Measurements from ENCODE around the gene MAB21L4.

Gene MAB21L4

GRCh38 chr2:240884745-240885144 lies 11.2 kb downstream of the MAB21L4 start:
- no peak for DNase-seq (ENCODE audit: extremely low read depth in 1 of 2, low read depth in 1 of 2)

DNA sequence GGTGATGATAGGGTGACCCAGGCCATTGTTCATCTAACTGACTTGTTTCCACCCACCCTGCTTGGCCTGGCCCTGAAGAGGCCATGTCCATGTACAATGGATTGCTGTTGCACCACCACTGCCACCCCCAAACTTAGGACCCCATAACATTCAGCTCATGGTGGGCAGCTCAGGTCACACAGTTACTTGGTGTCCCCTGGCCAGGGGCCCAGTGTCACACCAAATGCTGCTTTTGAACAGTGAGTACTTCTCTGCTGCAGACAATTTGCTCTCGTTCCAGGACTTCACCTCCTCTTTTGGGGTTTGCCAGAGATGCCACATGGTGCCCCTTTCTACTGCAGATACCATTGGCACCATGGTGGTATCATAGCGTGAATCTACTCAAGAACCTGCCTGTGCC lies 11.7 kb downstream of the MAB21L4 start:
- DNase-seq (ENCODE audit: extremely low read depth in 1 of 2, low read depth in 1 of 2) = no peak

DNA sequence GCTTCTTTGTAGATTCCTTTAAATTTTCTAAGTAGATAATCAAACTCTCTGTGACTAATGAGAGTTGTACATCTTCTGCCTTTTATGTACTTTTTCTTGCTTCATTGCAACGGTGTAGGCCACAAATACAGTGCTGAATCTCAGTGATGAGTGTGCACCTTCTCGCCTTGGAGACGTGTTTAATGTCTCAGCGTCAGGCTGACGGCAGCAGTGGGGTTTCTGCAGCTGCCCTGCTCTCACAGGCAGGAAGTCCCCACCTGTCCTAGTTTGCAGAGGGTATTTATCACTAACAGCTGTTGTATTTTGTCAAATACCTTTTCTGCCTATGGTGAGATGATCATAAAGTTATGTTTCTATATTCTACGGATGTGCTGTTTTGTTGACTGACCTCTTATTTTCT lies 14.0 kb downstream of the MAB21L4 start:
- DNase-seq (ENCODE audit: extremely low read depth in 1 of 2, low read depth in 1 of 2) = no peak

GRCh38 chr2:240879105-240879504 lies 16.9 kb downstream of the MAB21L4 start:
- no peak for DNase-seq (ENCODE audit: extremely low read depth in 1 of 2, low read depth in 1 of 2)

DNA sequence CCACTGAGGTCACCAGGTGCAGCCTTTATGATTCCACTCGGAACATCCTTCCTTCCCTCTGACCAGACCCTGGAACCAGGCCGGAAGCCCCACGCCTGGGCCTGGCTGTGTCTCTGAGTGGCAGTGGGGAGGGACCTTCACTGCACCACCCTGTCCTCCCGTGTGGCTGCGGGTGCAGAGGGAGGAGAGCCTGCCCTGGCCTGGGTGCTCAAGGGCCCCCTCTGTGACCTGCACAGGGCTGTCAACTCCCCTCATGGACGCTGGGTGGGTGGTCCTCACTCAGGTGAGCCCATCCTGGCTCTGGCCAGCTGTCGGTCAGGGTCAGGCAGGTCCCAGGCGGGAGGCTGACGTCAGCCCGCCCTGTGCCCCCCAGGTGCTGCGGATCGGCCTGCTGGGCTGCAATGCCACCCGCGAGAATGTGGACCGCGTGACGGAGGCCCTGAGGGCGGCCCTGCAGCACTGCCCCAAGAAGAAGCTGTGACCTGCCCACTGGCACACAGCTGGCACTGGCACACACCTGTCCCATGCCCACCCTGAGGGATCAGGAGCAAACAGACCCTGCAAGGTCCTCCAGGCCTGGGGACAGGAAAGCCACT lies 17.5 kb downstream of the MAB21L4 start:
- DNase-seq (ENCODE audit: extremely low read depth in 1 of 2, low read depth in 1 of 2) = no peak

- no peak for DNase-seq (ENCODE audit: extremely low read depth in 1 of 2, low read depth in 1 of 2)
These were observed 18.3 kb downstream of the MAB21L4 start for GRCh38 chr2:240877460-240878340.

DNA sequence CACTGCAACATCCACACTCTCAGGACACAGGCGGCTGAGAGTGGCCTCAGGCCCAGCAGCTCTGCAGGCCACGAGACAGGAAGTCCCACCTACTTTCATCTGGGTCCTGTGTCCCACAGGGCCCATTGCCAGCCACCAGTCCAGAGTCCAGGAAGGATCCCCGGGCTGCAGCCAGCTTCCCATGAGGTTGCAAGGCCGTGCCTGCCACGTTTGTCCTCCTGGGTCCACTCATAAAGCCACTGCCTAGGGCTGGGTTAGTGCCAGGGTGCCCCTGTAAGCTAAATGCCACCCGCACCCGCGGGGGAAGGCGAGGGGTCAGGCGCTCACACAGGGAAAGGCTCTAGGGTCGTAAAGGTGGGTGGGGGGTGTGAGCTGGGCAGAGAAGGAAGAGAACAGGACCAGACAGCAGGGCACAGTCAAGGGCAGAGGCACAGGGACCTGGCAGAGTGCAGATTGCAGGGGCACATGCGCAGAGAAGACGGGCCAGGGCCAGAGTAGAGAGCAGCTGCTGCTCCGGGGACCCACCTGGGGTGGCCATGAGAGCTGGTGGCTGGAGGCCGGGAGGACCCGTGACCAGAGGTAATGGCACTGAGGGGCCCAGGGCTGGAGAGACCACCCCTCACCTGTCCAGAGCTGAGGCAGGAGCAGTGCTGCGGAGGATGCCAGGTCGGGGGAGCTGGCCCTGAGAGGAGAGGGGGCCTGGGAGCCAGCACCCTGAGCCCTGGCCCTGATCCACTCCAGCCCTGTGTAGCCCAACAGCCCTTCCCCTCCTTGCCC lies 19.3 kb downstream of the MAB21L4 start:
- no peak for DNase-seq (ENCODE audit: extremely low read depth in 1 of 2, low read depth in 1 of 2)

GRCh38 chr2:240876035-240876474 lies 19.9 kb downstream of the MAB21L4 start:
- no peak for DNase-seq (ENCODE audit: extremely low read depth in 1 of 2, low read depth in 1 of 2)

GRCh38 chr2:240875228-240876034 lies 20.5 kb downstream of the MAB21L4 start:
- no peak for DNase-seq (ENCODE audit: extremely low read depth in 1 of 2, low read depth in 1 of 2)

DNA sequence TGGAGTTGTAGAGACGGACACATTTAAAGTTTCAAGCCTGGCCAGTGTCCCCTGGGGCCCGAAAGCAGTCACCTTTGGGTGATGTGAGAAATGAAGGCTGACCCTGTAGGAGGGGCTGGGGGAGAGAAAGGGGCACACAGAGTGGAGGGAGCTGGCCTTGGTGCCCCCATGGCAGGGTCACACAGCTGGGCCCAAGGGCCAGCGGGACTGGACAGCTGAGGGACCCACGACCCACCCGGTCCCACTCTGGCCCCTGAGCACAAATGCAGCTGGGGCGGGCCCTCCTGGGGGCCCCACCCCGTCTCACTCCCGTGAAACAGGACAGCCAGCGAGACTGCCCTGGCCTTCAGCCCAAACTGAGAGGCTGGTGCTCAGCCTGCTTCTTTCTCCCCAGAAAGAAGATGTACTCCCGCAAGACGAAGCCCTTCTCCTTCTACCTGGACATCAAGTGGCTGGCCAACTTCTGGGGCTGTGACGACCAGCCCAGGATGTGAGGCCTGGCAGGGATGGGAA lies 21.2 kb downstream of the MAB21L4 start:
- DNase-seq (ENCODE audit: extremely low read depth in 1 of 2, low read depth in 1 of 2) = no peak

DNA sequence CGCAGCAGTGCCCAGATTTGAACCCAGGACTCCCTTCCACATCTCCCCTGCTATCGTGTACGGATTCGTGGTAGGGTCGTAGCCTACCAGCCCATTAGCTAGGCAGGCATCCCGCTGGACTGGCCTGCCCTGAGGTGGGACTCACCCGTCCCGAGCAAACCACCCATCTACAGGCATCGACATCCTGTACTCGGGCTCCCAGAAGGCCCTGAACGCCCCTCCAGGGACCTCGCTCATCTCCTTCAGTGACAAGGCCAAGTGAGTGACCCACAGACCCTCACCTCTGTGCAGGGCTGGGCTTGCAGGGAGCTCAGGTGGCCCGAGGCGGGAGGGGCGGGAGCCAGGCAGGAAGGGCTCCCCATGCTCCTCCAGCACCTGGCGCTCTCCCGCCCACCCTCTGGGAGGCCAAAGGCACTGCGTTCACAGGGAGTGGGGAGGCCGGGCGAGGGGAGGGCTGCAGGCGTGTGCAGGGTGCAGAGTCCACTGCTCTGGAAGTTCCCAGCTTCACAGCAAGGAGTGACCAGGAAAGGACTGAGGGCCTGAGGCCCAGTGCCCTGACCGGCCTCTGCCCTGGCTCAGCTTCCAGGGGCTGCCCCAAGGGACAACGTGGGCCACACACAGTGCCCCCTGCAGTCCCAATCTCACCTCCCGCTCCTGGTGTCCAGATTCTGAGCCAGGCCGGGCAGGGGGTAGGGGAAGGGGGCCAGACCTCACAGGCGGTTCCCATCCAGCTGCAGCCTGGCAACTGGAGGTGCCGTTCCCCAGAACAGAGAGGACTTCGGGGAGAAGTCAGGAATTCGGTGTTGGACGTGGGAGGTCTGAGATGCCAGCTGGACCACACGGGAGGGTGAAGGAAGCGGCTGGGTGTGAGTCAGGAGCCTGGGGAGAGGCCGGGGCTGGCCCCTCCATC lies 21.9 kb downstream of the MAB21L4 start:
- DNase-seq (ENCODE audit: extremely low read depth in 1 of 2, low read depth in 1 of 2) = no peak

- DNase-seq (ENCODE audit: extremely low read depth in 1 of 2, low read depth in 1 of 2) = no peak
These were observed 22.7 kb downstream of the MAB21L4 start for GRCh38 chr2:240873098-240873788.

DNA sequence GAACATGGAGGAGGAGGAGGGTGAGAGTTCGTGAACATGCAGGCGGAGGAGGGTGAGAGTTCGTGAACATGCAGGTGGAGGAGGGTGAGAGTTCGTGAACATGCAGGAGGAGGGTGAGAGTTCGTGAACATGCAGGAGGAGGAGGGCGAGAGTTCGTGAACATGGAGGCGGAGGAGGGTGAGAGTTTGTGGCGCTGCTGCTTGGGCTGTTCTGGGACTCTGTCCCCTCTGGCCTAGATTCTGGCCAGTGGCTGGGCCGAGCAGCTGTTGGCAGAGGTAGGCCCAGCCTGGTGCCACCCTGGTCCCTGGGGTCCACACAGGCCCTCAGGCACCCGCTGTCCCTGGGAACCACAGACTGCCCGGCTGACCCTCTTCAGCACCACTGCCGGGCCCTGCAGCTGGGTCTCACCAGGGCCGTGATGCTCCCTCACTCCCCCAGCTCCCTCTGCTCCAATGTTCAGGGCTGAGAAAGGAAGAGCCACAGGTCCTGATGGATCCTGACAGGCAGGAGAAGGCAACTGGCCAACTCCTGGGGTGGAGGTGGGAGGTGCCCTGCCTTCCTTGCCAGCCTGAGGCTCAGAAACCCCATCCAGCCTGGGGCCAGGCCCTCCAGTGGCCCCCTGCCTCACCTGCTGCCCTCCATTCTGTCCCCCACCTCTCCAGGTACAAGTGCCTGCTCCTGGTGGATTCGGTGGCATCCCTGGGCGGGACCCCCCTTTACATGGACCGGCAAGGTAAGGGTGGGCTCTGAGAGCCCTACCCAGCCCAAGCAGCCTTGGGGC lies 23.4 kb downstream of the MAB21L4 start:
- no peak for DNase-seq (ENCODE audit: extremely low read depth in 1 of 2, low read depth in 1 of 2)

DNA sequence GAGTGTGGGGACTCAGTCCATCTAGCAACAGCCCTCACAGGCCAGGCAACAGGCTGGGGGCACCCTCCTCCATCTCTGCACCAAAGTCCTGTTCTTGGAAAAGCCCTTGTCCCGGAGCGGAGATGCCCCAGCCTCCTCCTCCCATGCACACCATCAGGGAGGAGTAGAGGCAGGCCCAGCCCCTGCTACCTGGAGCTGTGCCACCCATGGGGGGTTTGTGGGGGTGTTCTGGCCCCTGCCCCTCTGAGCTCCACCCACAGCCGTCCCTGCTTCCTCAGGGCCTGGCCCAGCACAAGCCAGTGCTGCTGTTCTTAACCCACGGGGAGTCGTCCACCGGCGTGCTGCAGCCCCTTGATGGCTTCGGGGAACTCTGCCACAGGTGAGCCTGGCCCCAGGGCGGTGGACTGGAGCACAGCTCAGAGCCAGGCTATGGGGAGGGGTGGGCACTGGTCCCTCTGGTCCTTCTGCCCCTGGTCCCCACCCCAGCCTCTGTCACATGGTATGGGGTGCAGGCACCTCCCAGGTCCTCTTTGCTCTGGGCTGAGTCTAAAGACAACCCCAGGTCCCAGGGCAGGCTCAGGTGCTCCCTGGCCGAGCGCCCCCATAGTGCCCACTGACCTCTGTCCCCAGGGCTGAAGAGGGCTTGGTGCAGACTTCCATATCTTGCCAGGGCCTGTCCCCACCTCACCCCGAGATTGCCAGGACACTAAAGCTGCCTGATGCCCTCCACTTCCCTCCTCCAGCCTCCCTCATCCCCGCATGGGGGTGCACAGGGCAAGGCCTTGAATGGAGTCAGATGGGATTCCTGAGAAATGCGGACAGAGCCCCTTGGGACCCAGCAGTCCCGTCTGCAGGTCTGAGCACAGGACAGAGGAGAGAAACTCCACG lies 24.6 kb downstream of the MAB21L4 start:
- no peak for DNase-seq (ENCODE audit: extremely low read depth in 1 of 2, low read depth in 1 of 2)

GRCh38 chr2:240869956-240870875 lies 25.7 kb downstream of the MAB21L4 start:
- no peak for DNase-seq (ENCODE audit: extremely low read depth in 1 of 2, low read depth in 1 of 2)
